DND-41 (cell line): ENCODE measurements around the gene IVNS1ABP.
"Not testable (repeated sequence)": the region's sequence is repeated elsewhere in the genome, so short reads cannot be mapped to it uniquely, and the experiment has no call there.

Source experiments
- EZH2 ChIP-seq: IDR thresholded peaks from 3 replicates; pipeline ENCODE4 v1.6.1; 2012; ENCODE audit warnings: borderline replicate concordance, low read depth, mild to moderate bottlenecking, moderate library complexity, low read length, inconsistent platforms; ENCODE audit not compliant: severe bottlenecking
- TF ChIP-seq, protein P1 (sequence below): IDR thresholded peaks from 2 replicates; pipeline ENCODE4 v1.5.1; 2012; ENCODE audit warnings: borderline replicate concordance, low read length, moderate library complexity, mild to moderate bottlenecking; ENCODE audit not compliant: poor library complexity, severe bottlenecking; ENCODE audit errors: extremely low read depth

DNA sequence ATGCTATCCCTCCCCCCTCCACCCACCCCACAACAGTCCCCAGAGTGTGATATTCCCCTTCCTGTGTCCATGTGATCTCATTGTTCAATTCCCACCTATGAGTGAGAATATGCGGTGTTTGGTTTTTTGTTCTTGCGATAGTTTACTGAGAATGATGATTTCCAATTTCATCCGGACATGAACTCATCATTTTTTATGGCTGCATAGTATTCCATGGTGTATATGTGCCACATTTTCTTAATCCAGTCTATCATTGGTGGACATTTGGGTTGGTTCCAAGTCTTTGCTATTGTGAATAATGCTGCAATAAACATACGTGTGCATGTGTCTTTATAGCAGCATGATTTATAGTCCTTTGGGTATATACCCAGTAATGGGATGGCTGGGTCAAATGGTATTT, 65.1 kb downstream of the IVNS1ABP start:
- TF ChIP-seq, protein P1, sequence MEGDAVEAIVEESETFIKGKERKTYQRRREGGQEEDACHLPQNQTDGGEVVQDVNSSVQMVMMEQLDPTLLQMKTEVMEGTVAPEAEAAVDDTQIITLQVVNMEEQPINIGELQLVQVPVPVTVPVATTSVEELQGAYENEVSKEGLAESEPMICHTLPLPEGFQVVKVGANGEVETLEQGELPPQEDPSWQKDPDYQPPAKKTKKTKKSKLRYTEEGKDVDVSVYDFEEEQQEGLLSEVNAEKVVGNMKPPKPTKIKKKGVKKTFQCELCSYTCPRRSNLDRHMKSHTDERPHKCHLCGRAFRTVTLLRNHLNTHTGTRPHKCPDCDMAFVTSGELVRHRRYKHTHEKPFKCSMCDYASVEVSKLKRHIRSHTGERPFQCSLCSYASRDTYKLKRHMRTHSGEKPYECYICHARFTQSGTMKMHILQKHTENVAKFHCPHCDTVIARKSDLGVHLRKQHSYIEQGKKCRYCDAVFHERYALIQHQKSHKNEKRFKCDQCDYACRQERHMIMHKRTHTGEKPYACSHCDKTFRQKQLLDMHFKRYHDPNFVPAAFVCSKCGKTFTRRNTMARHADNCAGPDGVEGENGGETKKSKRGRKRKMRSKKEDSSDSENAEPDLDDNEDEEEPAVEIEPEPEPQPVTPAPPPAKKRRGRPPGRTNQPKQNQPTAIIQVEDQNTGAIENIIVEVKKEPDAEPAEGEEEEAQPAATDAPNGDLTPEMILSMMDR: not testable (repeated sequence)
- TF ChIP-seq EZH2: not testable (repeated sequence)
